IPS-18a (cell line): Measurements from ENCODE around the gene RNASE4.

Experiments
- H3K27ac ChIP-seq: one replicate; pipeline ENCODE4 v1.5.1; 2013; ENCODE audit warnings: low read length
- H3K27me3 ChIP-seq: one replicate; pipeline ENCODE4 v1.6.1; 2013; ENCODE audit warnings: mild to moderate bottlenecking, low read length; ENCODE audit not compliant: control insufficient read depth, insufficient read depth
- H3K36me3 ChIP-seq: one replicate; pipeline ENCODE4 v1.6.1; 2013; ENCODE audit warnings: low read depth, low read length; ENCODE audit not compliant: control insufficient read depth
- H3K4me1 ChIP-seq: one replicate; pipeline ENCODE4 v1.6.1; 2013; ENCODE audit warnings: low read depth, low read length; ENCODE audit not compliant: control insufficient read depth
- H3K4me3 ChIP-seq: one replicate; pipeline ENCODE4 v1.5.1; 2013; ENCODE audit warnings: low read length
- H3K9ac ChIP-seq: one replicate; pipeline ENCODE4 v1.6.1; 2013; ENCODE audit warnings: mild to moderate bottlenecking, low read length, moderate library complexity
- H3K9me3 ChIP-seq: one replicate; pipeline ENCODE4 v1.6.1; 2013; ENCODE audit warnings: low read depth, low read length; ENCODE audit not compliant: control insufficient read depth

The RNASE4 gene

GRCh38 chr14:20679907-20680306 is 4.5 kb upstream of the RNASE4 start:
- Histone ChIP-seq H3K9ac (no peak overlapping the region), H3K27ac (no peak overlapping the region), H3K9me3 (no peaks in the 10 kb centered on the region), H3K36me3 (no peaks in the 10 kb centered on the region), H3K4me3 (peak overlapping the region; percentile 95), H3K27me3 (peaks cover under 1% of the 10 kb centered on the region), H3K4me1 (peaks cover 13% of the 10 kb centered on the region)

GRCh38 chr14:20680363-20680762 is 4.0 kb upstream of the RNASE4 start:
- Histone ChIP-seq H3K27me3 (peaks cover 5% of the 10 kb centered on the region), H3K9ac (no peak overlapping the region), H3K4me3 (peak overlapping the region; percentile 95), H3K4me1 (peaks cover 16% of the 10 kb centered on the region), H3K36me3 (no peaks in the 10 kb centered on the region), H3K9me3 (no peaks in the 10 kb centered on the region), H3K27ac (no peak overlapping the region)

- Histone ChIP-seq H3K27ac (no peak overlapping the region), H3K36me3 (no peaks in the 10 kb centered on the region), H3K27me3 (peaks cover 8% of the 10 kb centered on the region), H3K4me3 (peak overlapping the region; percentile 95), H3K9ac (peak overlapping the region; percentile 67), H3K9me3 (no peaks in the 10 kb centered on the region), H3K4me1 (peaks cover 16% of the 10 kb centered on the region)
Measured at GRCh38 chr14:20680843-20681347, 3.5 kb upstream of the RNASE4 start.

- Histone ChIP-seq H3K36me3 (no peaks in the 10 kb centered on the region), H3K27ac (no peak overlapping the region), H3K9ac (peak overlapping the region; percentile 67), H3K27me3 (peaks cover 8% of the 10 kb centered on the region), H3K9me3 (no peaks in the 10 kb centered on the region), H3K4me1 (peaks cover 16% of the 10 kb centered on the region), H3K4me3 (peak overlapping the region; percentile 95)
Measured at GRCh38 chr14:20681348-20682126, 2.8 kb upstream of the RNASE4 start.

- no peak overlapping the region for H3K27ac ChIP-seq
- H3K4me3 ChIP-seq: peak overlapping the region; percentile 95
Measured at GRCh38 chr14:20682127-20682434, 2.3 kb upstream of the RNASE4 start.

GRCh38 chr14:20682435-20683124 is 1.8 kb upstream of the RNASE4 start:
- H3K9ac ChIP-seq: peak overlapping the region; percentile 67
- peak overlapping the region; percentile 67 for H3K27ac ChIP-seq
- H3K4me3 ChIP-seq: peak overlapping the region; percentile 95
- H3K9me3 ChIP-seq: no peaks in the 10 kb centered on the region
- H3K4me1 ChIP-seq: peaks cover 16% of the 10 kb centered on the region
- peaks cover 8% of the 10 kb centered on the region for H3K27me3 ChIP-seq
- H3K36me3 ChIP-seq: no peaks in the 10 kb centered on the region

More at GRCh38 chr14:20682127-20682434, 2.3 kb upstream of the RNASE4 start:
- no peaks in the 10 kb centered on the region for H3K9me3 ChIP-seq
- no peaks in the 10 kb centered on the region for H3K36me3 ChIP-seq
- peaks cover 16% of the 10 kb centered on the region for H3K4me1 ChIP-seq
- peak overlapping the region; percentile 67 for H3K9ac ChIP-seq
- H3K27me3 ChIP-seq: peaks cover 8% of the 10 kb centered on the region

- Histone ChIP-seq H3K9ac (peak overlapping the region; percentile 67), H3K27ac (peak overlapping the region; percentile 67), H3K36me3 (no peaks in the 10 kb centered on the region), H3K27me3 (peaks cover 8% of the 10 kb centered on the region), H3K9me3 (no peaks in the 10 kb centered on the region), H3K4me3 (peak overlapping the region; percentile 95), H3K4me1 (peaks cover 16% of the 10 kb centered on the region)
Measured at GRCh38 chr14:20683125-20683890, 1.1 kb upstream of the RNASE4 start.

GRCh38 chr14:20684662-20685456 is 499 bp downstream of the RNASE4 start:
- H3K9me3 ChIP-seq: no peaks in the 10 kb centered on the region
- no peaks in the 10 kb centered on the region for H3K36me3 ChIP-seq
- peak overlapping the region; percentile 95 for H3K4me3 ChIP-seq
- peak overlapping the region; percentile 68 for H3K9ac ChIP-seq
- H3K4me1 ChIP-seq: peaks cover 14% of the 10 kb centered on the region
- H3K27me3 ChIP-seq: peaks cover 8% of the 10 kb centered on the region
- no peak overlapping the region for H3K27ac ChIP-seq

- H3K27ac ChIP-seq: no peak overlapping the region
- peaks cover 8% of the 10 kb centered on the region for H3K27me3 ChIP-seq
- peaks cover 3% of the 10 kb centered on the region for H3K4me1 ChIP-seq
- H3K9me3 ChIP-seq: no peaks in the 10 kb centered on the region
- no peak overlapping the region for H3K4me3 ChIP-seq
- no peak overlapping the region for H3K9ac ChIP-seq
- H3K36me3 ChIP-seq: no peaks in the 10 kb centered on the region
Measured at GRCh38 chr14:20686386-20687143, 2.2 kb downstream of the RNASE4 start.

GRCh38 chr14:20687362-20688166 is 3.2 kb downstream of the RNASE4 start:
- H3K9me3 ChIP-seq: no peaks in the 10 kb centered on the region
- no peaks in the 10 kb centered on the region for H3K36me3 ChIP-seq
- H3K27me3 ChIP-seq: peaks cover 8% of the 10 kb centered on the region
- no peak overlapping the region for H3K9ac ChIP-seq
- peaks cover 3% of the 10 kb centered on the region for H3K4me1 ChIP-seq
- no peak overlapping the region for H3K27ac ChIP-seq
- no peak overlapping the region for H3K4me3 ChIP-seq
